B cell (primary cell): ENCODE measurements around the gene CDC42SE2. TPM values are rescaled to one million over a fixed set of nuclear protein-coding genes. Genes with fewer than 3 reads are reported as not detected.
A peak's percentile ranks its signal among the peaks of the same experiment; 100 is the strongest.

Source experiments
- ATAC-seq: fragments of 200-7000 bp; cut with Tn5 transposase; one replicate; pipeline ENCODE4 v1.10.0; 2021; ENCODE audit warnings: low read depth, mild to moderate bottlenecking, moderate number of reproducible peaks, moderate library complexity
- CTCF ChIA-PET: fragments of 350-600 bp; sonication (Branson Sonifier 250); formaldehyde crosslinking; loops from one replicate; lab custom pipeline; 2021; ENCODE audit warnings: antibody characterized with exemption, inconsistent platforms; lab: Charles Lee
- POLR2A ChIA-PET: fragments of 350-600 bp; sonication (Branson Sonifier 250); formaldehyde crosslinking; loops from one replicate; lab custom pipeline; 2021; ENCODE audit warnings: antibody characterized with exemption; lab: Charles Lee
- DNase-seq: peaks from one replicate; pipeline ENCODE4 v3.0.0; 2013
- H2AFZ ChIP-seq: 2 replicates; pipeline ENCODE4 v1.6.1; 2012; ENCODE audit warnings: mild to moderate bottlenecking, low read depth, low read length; ENCODE audit not compliant: insufficient read depth, poor library complexity, severe bottlenecking
- H3K27ac ChIP-seq, 2 donors: 1 replicate in 1 of 2; 2 replicates in 1 of 2; pipeline ENCODE4 v1.5.1; 2012 to 2013; ENCODE audit warnings: low read length in 2 of 2, mild to moderate bottlenecking in 2 of 2, moderate library complexity in 1 of 2
- H3K27me3 ChIP-seq, 4 experiments: fragments of 200-600 bp in 1 of 4; sonication (generic) in 1 of 4; replicated peaks in 1 of 4; 1 replicate in 2 of 4; 2 replicates in 2 of 4; pipeline versions ENCODE4 v1.6.1 to v1.7.0; 2013 to 2016; ENCODE audit warnings: low read length in 3 of 4, mild to moderate bottlenecking in 2 of 4, mixed read lengths in 1 of 4, moderate library complexity in 1 of 4; ENCODE audit not compliant: insufficient read depth in 4 of 4, control insufficient read depth in 3 of 4; ENCODE audit errors: control extremely low read depth in 1 of 4
- H3K36me3 ChIP-seq, 2 experiments: replicated peaks in 1 of 2; 1 replicate in 1 of 2; 2 replicates in 1 of 2; pipeline versions ENCODE4 v1.6.1 to v1.7.1; 2013; ENCODE audit warnings: low read length in 1 of 2; ENCODE audit not compliant: insufficient read depth in 2 of 2, control insufficient read depth in 1 of 2; ENCODE audit errors: control extremely low read depth in 1 of 2, extremely low read depth in 1 of 2
- H3K4me1 ChIP-seq, 2 donors: fragments of 200-600 bp in 1 of 2; sonication (generic) in 1 of 2; 1 replicate in 1 of 2; 2 replicates in 1 of 2; pipeline versions ENCODE4 v1.5.1 to v1.6.1; 2013 to 2017; ENCODE audit warnings: low read length in 2 of 2; ENCODE audit not compliant: control insufficient read depth in 2 of 2, insufficient read depth in 2 of 2
- H3K4me2 ChIP-seq: replicated peaks from 2 replicates; pipeline ENCODE3; 2012; ENCODE audit warnings: mild to moderate bottlenecking, low read depth, low read length; ENCODE audit not compliant: poor library complexity, severe bottlenecking
- H3K4me3 ChIP-seq, 5 experiments: fragments of 200-600 bp in 1 of 5; sonication (generic) in 1 of 5; 1 replicate in 3 of 5; 2 replicates in 2 of 5; pipeline versions ENCODE4 v1.5.1 to v1.7.0; 2011 to 2016; ENCODE audit warnings: low read length in 4 of 5, mild to moderate bottlenecking in 4 of 5, low read depth in 2 of 5, control low read depth in 1 of 5, moderate library complexity in 1 of 5; ENCODE audit not compliant: insufficient read depth in 1 of 5; ENCODE audit errors: control extremely low read depth in 1 of 5, extremely low read depth in 1 of 5
- H3K79me2 ChIP-seq: fragments of 200-600 bp; sonication (generic); one replicate; pipeline ENCODE4 v1.6.0; 2016; ENCODE audit warnings: low read length; ENCODE audit not compliant: control insufficient read depth, insufficient read depth
- H3K9ac ChIP-seq: fragments of 200-600 bp; sonication (generic); 2 replicates; pipeline ENCODE4 v1.6.1; 2017; ENCODE audit warnings: mild to moderate bottlenecking, low read length, moderate library complexity
- H3K9me3 ChIP-seq, 3 donors: one replicate each; pipeline versions ENCODE4 v1.6.1 to v1.7.1; 2013; ENCODE audit warnings: low read length in 2 of 3; ENCODE audit not compliant: control insufficient read depth in 2 of 3, insufficient read depth in 1 of 3; ENCODE audit errors: control extremely low read depth in 1 of 3
- H4K20me1 ChIP-seq: 2 replicates; pipeline ENCODE4 v1.6.0; 2012; ENCODE audit warnings: mild to moderate bottlenecking, low read length; ENCODE audit not compliant: insufficient read depth, control insufficient read depth, poor library complexity, severe bottlenecking
- H3K27ac Mint-ChIP-seq: one replicate; pipeline ENCODE4 v1.8.0; 2021; ENCODE audit warnings: mixed read lengths
- H3K27me3 Mint-ChIP-seq: one replicate; pipeline ENCODE4 v1.8.0; 2021; ENCODE audit warnings: mixed read lengths
- H3K4me1 Mint-ChIP-seq: one replicate; pipeline ENCODE4 v1.8.0; 2021; ENCODE audit warnings: mixed read lengths
- H3K4me3 Mint-ChIP-seq: one replicate; pipeline ENCODE4 v1.8.0; 2021; ENCODE audit warnings: mixed read lengths
- H3K9me3 Mint-ChIP-seq: one replicate; pipeline ENCODE4 v1.8.0; 2022; ENCODE audit warnings: mixed read lengths; ENCODE audit not compliant: insufficient read depth
- CTCF ChIP-seq: fragments of 200-600 bp; IDR thresholded peaks from one replicate; pipeline ENCODE4 v1.8.0; 2022; ENCODE audit warnings: antibody characterized with exemption, mild to moderate bottlenecking
- EZH2 ChIP-seq: IDR thresholded peaks from 2 replicates; pipeline ENCODE4 v1.6.1; 2012; ENCODE audit warnings: borderline replicate concordance, low read depth, mild to moderate bottlenecking, moderate library complexity, low read length; ENCODE audit not compliant: insufficient read depth, poor library complexity, severe bottlenecking
- WGBS: methylation state at CpG from one replicate; pipeline ENCODE4 v1.1.5; 2013; ENCODE audit warnings: missing lambda C conversion rate; ENCODE audit not compliant: insufficient coverage; 5-methylcytosine and 5-hydroxymethylcytosine counted together
- intact Hi-C: fragments of 100-400 bp; cut with micrococcal nuclease; formaldehyde crosslinking; loops from one replicate; pipeline ENCODE4 v1.10.0; 2022
- polyA plus RNA-seq: library from polyadenylated mRNA; depleted of rRNA; stranded (reverse); fragments of >200 nt; gene quantifications from 2 replicates; pipeline ENCODE4 v1.2.3, GENCODE V29; 2012
- total RNA-seq, 2 donors: library from RNA; stranded (reverse); fragments of 120-200 nt in 1 of 2; gene quantifications; 1 replicate in 1 of 2; 2 replicates in 1 of 2; pipeline versions ENCODE4 v1.2.3 to v1.2.4, GENCODE V29; 2013 to 2022

The CDC42SE2 gene
- total and polyA plus RNA-seq, 2 donors (not counting 1 experiment from before 2014, with no cell fraction given) = 42.5 to 161 TPM

GRCh38 chr5:131364507-131365050 lies 100.7 kb downstream of the CDC42SE2 start:
- Histone ChIP-seq H3K9me3 (peaks cover 0 to 3% (median 0%) of the 10 kb centered on the region in 3 donors), H3K27me3 (no peaks in the 10 kb centered on the region), H3K4me1 (peaks cover 9 to 19% of the 10 kb centered on the region in 2 donors), H3K4me2 (no peak overlapping the region), H3K27ac (peak overlapping the region in 1 of 2 donors; percentile 42), H3K9ac (no peak overlapping the region), H3K36me3 (peaks cover 5 to 50% of the 10 kb centered on the region in 2 experiments), H3K4me3 (no peak overlapping the region), H3K79me2 (peaks cover 98% of the 10 kb centered on the region), H2AFZ (no peak overlapping the region), H4K20me1 (no peaks in the 10 kb centered on the region)
- no peak for DNase-seq
- H3K4me1 Mint-ChIP-seq = peaks cover 49% of the 10 kb centered on the region
- no peak overlapping the region for H3K4me3 Mint-ChIP-seq
- peak overlapping the region; percentile 75 for H3K27ac Mint-ChIP-seq
- intact Hi-C loops = no loop called here
- TF ChIP-seq EZH2 (no peak), CTCF (no peak)
- WGBS = 44% methylated on average over 1 of the region's 1 CpG
- no peak for ATAC-seq
- ChIA-PET CTCF (interaction anchor here (0.7 kb wide), 1 partner anchor 17 kb away, joined by 3 read pairs; no protein-coding TSS in a partner anchor), POLR2A (no interaction called here)
- H3K27me3 Mint-ChIP-seq = no peaks in the 10 kb centered on the region
- H3K9me3 Mint-ChIP-seq = no peaks in the 10 kb centered on the region

GRCh38 chr5:131366428-131366827 lies 102.6 kb downstream of the CDC42SE2 start:
- WGBS = no CpG with 5 or more reads among the region's 3 CpGs
- Mint-ChIP-seq H3K4me1 (peaks cover 60% of the 10 kb centered on the region), H3K4me3 (no peak overlapping the region), H3K27me3 (no peaks in the 10 kb centered on the region), H3K27ac (peak overlapping the region; percentile 21), H3K9me3 (no peaks in the 10 kb centered on the region)
- H3K4me3 ChIP-seq = no peak overlapping the region
- H2AFZ ChIP-seq = no peak overlapping the region
- H3K27ac ChIP-seq = peak overlapping the region in 1 of 2 donors; percentile 62
- no peak overlapping the region for H3K4me2 ChIP-seq
- H3K9ac ChIP-seq = no peak overlapping the region
- ChIA-PET CTCF (interaction anchor here (0.9 to 1.0 kb wide), 2 partner anchors 12 to 255 kb away, joined by 3 read pairs; no protein-coding TSS in a partner anchor), POLR2A (interaction anchor here (1.3 kb wide), 1 partner anchor 16 kb away, joined by 4 read pairs; no protein-coding TSS in a partner anchor)
- H3K4me1 ChIP-seq = peaks cover 9 to 34% of the 10 kb centered on the region in 2 donors
- no peaks in the 10 kb centered on the region for H4K20me1 ChIP-seq
- H3K9me3 ChIP-seq = peaks cover 0 to 3% (median 0%) of the 10 kb centered on the region in 3 donors
- intact Hi-C loops = no loop called here
- H3K79me2 ChIP-seq = peaks cover 100% of the 10 kb centered on the region
- no peak for DNase-seq
- ATAC-seq = no peak
- H3K36me3 ChIP-seq = peaks cover 5 to 36% of the 10 kb centered on the region in 2 experiments
- no peak for TF ChIP-seq CTCF
- TF ChIP-seq EZH2 = no peak
- no peaks in the 10 kb centered on the region for H3K27me3 ChIP-seq
